Midbrain (tissue), 1 donor: ENCODE results near the gene C5orf58.

Source experiments
- DNase-seq: peaks from one replicate; lab custom pipeline; 2025; lab: John Stamatoyannopoulos, UW

The C5orf58 gene

GRCh38 chr5:170256571-170256970 lies 23.8 kb downstream of the C5orf58 start:
- no peak for DNase-seq

- no peak for DNase-seq
Observed at GRCh38 chr5:170257370-170257769, 24.6 kb downstream of the C5orf58 start.

DNA sequence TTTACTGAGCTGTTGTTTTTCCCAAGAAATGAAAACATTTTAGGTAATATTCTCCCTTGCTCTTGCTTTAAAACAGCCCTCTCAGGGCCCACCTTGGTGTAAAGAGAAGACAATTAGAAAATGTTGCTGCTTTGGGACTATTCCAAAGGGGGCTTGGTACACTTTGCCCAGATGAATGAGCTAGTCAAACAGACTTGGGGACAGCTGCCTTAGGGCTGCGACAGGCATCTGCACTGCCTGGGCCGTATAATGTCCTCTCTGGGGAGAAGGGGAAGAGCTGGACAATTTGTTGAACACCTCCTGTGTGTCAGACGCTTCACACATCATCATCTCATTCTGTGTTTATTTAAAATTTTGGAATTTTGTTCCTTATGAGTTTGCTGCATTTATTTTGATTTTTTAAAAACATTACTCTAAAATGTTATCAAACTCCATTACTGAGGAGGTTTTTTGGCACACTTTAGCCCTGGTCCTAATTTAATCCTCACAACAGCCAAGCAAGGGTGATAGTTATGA lies 28.8 kb downstream of the C5orf58 start:
- no peak for DNase-seq

DNA sequence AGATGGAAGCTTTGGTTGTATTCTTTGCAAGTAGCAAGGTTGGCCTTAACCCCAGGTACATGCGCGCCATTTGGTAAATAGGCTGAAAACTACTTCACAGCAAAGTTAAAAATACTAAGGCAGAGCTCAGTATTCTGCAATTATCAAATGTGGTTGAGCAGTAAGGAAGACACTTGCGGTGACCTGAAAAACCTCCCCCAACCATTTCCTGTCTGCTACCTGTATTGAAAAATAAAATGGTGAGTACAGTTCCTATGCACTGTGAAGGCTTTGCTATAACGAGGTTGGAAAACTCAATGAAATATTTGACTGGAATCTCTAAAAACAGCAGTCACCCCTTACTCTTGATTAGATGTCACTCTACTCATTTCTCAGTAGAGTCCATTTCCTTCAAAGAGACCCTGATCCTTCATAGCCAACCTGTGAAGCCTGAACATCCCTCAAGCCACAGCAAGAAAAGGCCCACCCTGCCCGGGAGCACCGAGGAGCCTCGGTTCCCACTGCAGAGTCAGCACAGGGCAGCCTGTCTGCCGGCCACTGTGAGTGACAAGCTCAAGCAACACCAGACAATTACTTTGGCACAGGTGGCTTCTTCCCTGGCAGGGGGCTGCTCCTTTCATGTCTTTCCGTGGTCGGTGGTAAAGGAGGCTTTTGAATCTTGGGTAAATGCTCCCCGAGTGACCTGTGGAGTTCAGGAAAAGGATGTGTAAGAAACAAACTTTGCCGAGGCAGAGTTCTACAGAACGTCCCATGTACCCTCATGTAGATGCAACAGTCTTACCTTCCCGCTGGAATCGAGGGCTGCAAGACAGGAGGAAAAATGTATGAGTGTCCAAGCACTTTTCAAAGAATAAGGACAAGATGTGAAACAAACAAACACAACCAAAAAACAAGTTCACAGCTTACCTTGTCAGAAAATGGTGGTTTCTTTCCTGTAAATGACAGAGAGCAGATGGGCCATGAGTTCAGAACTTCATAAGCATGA lies 29.6 kb downstream of the C5orf58 start:
- DNase-seq, result no peak

GRCh38 chr5:170263906-170264305 lies 31.1 kb downstream of the C5orf58 start:
- DNase-seq, result no peak

DNA sequence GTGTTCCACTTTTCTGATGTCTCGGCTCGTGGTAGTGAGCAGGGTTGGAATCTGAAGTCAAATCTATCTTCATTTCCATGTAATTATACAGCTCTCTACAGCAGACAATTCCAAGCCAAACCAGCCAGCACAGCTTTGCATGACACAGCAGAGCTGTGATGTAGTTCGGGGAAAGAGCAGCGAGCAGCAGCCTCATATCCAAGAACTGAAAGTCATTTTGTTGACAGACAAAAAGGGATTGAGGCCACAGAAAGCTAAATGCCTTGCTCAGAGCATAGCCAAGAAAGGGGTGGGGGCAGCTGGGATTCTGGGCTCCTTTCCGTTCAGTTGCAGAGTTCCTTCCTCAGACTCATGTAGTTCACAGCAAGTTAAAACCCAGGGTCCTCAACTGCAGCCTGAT lies 32.7 kb downstream of the C5orf58 start:
- peak; percentile 87 for DNase-seq

GRCh38 chr5:170266570-170267381 lies 34.0 kb downstream of the C5orf58 start:
- DNase-seq, result no peak

GRCh38 chr5:170267431-170268152 lies 34.8 kb downstream of the C5orf58 start:
- peak; percentile 84 for DNase-seq

DNA sequence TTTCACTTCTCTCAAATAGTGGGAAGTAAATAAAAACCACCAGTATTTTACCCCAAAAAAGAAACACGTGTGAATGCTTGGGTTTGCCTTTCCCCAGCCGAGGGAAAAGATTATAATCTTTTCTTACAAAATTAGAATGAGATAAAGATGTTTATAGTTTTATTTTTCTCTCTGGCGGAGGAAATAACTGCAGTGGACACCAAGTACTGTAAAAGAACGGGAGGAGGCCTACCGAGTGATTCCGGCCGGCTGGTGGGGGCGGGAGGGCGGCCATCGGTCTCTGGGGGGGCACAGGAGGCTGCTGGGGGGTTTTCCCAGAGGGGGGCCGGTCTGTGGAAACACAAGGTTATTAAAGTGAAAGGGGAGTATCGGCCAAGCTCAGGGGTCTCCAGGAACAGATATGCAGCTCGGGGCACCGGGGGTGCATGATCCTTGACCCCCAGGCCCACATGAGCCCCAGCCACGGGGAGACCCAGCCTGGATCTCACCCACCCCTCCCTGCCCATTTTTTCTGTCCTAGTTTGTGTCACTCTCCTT lies 35.4 kb downstream of the C5orf58 start:
- no peak for DNase-seq

DNA sequence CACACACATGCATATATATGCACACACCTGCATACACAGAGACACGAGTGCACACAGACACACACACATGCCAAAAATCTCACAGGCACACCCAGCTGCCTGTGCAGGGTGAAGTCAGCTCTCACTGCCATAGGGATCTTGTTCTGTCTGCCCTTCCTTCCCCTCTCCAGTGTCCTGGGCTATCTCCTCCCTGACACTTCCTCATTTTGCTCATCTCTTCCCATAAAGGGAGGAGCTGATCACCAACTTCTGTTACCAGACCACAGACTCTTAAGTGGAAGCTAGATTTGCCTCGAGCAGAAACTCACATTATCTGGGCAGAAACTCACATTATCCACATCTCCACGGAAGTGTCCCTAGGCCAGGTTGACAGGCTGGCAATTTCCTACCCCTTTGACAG lies 36.1 kb downstream of the C5orf58 start:
- no peak for DNase-seq

DNA sequence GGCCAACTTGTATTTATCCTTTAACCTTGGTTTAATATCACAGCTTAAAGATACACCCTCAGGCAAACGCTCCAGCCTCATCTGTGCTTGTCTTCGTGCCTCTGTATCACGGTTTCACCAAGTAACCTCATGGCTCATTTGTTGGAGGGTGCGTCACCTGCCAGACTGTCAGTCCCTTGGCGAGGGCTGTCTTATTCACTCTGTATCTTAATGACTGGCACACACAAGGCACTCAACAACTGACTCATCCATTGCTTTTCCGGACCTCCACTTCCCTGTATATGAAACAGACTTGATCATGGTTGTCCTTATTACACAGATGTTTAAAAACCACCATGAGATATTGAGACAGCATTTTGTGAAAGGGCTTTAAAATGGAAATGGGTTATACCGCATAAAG lies 36.8 kb downstream of the C5orf58 start:
- no peak for DNase-seq

DNA sequence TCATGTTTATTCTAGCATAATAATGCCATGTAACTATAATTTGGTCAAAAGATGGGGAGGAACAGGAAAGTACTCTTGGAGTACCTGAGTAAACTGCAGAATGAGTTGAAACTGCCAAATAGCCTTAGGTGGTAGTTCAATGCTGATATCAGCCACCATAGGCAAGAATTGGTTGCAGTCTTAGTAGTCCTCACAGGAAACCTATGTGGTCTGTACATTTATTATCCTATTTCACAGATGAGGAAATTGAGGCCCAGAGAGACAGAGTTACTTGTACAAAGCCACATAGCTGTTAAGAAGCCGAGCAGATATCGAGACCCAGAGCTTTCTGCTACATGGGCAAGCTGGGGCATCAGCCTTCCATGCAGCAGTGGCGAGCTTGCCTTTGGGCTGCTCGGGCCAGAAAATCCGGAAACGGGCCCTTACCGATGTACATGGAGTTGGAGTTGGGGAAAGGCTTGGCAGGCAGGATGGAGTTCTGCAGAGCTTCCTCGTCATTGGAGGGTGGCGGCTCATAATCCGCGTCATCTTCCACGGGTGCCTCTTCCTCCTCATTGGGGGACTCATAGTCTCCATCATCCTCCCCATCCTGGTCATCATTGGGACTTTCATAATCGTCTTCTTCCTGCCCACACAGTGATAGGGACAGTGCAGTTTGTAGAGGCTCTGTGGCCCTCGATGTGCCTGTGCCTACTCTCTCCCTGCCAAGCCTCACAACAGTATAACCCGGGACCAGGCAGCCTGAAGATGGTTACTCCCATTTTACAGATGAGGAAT lies 37.7 kb downstream of the C5orf58 start:
- DNase-seq, result no peak

DNA sequence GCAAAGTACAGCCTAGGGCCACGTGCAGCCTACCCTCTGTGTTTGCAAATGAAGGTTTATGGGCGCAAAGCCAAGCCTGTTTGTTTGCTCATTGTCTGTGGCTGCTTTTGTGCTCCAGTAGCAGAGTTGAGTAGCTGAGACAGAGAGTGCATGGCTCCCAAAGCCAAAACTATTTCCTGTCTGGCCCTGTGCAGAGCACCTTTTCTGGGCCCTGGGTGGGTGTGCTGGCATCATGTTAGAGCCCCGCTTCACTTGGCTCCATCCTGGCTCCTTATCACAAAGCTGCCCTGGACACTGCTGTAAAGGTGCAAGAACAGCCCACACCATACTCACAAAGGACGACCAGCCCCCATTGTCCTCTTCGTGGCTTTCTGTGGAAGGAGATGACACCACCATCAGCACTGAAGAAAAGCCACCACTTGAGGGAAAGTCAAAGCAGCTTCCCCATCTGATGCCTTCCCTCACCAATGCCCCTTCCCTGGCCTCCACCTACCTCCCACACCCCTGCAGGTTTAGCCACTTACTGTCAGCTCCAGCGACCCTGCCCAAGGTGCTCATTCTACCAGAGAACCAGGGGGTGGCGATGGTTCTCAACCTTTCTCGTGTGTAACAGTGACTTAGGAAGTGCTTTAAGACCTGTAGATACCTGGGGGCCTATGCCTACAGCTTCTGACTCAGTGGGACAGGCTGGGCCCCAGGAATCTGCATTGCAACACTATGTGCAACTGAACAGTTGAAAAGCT lies 41.4 kb downstream of the C5orf58 start:
- peak; percentile 35 for DNase-seq

DNA sequence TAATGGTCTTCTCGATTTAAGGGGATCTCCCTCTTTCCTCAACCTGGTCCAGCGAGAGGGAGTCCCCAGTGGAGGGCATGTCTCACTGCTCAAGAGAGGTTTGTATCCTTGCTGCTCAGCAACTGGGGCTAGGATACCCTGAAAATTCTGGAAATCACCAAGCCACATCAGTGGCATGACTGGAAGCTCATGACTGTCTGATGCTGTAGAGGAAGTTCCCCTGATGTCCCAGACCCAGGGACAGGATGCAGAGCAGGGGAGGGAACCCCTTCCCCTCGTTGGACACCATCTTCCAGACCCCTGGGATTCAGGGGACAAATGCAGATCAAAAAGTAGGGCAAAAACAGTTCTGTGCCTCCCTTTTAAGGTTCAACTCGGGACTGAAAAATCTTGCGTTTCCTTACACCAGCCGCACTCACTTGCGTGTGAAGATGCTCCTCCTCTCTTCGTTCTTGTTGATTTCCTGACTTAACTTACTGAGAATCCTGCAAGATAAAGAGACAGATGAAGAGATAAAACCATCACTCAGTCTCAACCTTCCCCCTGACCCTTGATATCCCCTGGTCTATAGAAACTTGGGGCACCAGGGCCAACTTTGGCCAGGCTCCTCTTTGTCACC lies 42.7 kb downstream of the C5orf58 start:
- DNase-seq, result no peak

- DNase-seq, result no peak
Observed at GRCh38 chr5:170276140-170276539, 43.4 kb downstream of the C5orf58 start.

- DNase-seq, result no peak
Observed at GRCh38 chr5:170277867-170278281, 45.1 kb downstream of the C5orf58 start.

DNA sequence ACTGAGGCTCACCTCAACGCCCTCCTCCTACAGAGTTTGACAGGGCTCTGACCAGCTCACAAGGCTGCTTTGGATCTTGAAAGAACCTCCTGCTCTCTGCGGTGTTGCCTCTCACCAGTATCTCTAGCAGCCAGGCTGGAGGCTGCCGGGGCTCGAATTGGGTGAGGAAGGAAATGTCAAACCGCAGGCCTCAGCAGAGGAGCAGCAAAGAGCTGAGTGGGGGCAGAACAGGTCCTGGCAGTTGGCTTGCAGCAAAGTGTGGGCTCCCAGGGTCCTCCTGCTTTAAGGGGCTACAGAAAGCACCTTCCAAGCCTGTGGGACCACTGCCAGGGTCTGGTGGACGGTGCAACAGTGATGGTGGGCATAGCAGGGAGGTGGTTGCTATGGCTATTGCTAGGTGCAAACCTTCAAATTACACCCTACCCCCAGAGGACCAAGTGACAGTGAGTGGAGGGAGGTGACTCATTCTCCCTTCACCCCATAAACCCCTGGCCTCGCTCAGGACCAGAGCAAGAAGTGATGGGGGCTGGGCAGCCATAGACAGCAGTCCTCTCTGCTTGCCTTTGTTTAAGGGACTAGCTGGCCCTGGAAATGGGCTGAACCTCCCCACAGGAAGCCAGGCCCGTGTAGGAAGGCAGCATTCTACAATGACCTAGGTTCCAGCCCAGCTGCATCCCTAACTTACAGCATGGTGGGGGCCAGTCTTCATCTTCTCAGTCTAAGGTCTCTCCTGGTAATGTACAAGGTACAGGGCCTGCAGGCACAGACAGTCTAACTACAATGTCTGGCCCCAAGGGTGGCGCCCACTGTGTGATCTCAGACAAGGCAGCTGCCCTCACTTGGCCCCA lies 46.0 kb downstream of the C5orf58 start:
- DNase-seq, result peak; percentile 25

- DNase-seq, result no peak
Observed at GRCh38 chr5:170279459-170279817, 46.7 kb downstream of the C5orf58 start.

DNA sequence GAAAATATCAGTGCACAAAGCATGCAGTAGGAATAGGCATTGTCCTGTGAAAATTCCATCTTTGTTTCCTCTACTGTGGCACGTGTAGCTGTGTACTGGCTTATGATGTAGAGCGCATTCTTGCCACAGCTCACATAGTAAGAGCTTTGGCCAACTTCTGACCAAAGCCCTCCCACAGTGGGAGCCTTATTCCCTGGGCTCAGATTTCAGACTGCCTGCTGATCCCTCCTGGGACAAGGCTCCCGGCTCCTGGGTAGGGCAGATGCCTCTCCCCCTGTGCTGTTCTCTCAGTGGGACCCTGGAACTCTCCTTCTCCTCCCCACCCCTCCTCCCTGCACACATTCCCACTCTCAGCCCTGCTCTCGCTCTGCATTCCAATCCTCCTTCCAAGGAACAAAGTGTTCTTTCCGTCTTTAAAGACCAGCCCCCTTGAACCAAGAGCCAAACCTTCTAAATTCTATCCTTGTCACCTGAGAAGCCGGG lies 47.3 kb downstream of the C5orf58 start:
- no peak for DNase-seq
